SK-N-SH (cell line): ENCODE measurements around the gene C19orf67. TPM values are rescaled to one million over a fixed set of nuclear protein-coding genes. Genes with fewer than 3 reads are reported as not detected.

Experiments
- CTCF ChIA-PET: fragments of 300-600, 350-600 bp; formaldehyde crosslinking; extraction: SDS; loops from one replicate; lab custom pipeline; 2021; lab: Yijun Ruan, JAX
- POLR2A ChIA-PET: fragments of 350-600 bp; sonication (Branson Sonifier 250); formaldehyde crosslinking; extraction: SDS; loops from one replicate; lab custom pipeline; 2020; ENCODE audit warnings: antibody characterized with exemption, inconsistent platforms; lab: Yijun Ruan, JAX
- DNase-seq: peaks from one replicate; pipeline ENCODE4 v3.0.0; 2012
- H2AFZ ChIP-seq: fragments of 200-600 bp; sonication (generic); 2 replicates; pipeline ENCODE4 v1.8.1; 2016; ENCODE audit warnings: antibody characterized with exemption, mild to moderate bottlenecking, low read depth
- H3F3A ChIP-seq: fragments of 200-600 bp; sonication (generic); replicated peaks from 2 replicates; pipeline ENCODE3; 2016; ENCODE audit warnings: antibody characterized with exemption, mild to moderate bottlenecking; ENCODE audit not compliant: insufficient read depth
- H3K27ac ChIP-seq, 2 experiments: fragments of 200-500 bp in 1 of 2; fragments of 200-600 bp in 1 of 2; sonication (Bioruptor generic) in 1 of 2; sonication (generic), shearing (Covaris generic) in 1 of 2; 2 replicates each; pipeline versions ENCODE4 v1.5.1 to v1.6.1; 2014 to 2016; ENCODE audit warnings: low read depth in 2 of 2, inconsistent platforms in 1 of 2, low read length in 1 of 2, mild to moderate bottlenecking in 1 of 2, mixed read lengths in 1 of 2
- H3K27me3 ChIP-seq: fragments of 200-600 bp; sonication (generic), shearing (Covaris generic); 2 replicates; pipeline ENCODE4 v1.6.1; 2016; ENCODE audit warnings: mixed run types; ENCODE audit not compliant: insufficient read depth
- H3K36me3 ChIP-seq, 2 experiments: fragments of 200-500 bp in 1 of 2; fragments of 200-600 bp in 1 of 2; sonication (Bioruptor generic) in 1 of 2; sonication (generic) in 1 of 2; replicated peaks in 1 of 2; 2 replicates each; pipeline versions ENCODE3 to v1.5.1; 2014 to 2016; ENCODE audit warnings: low read length in 1 of 2, mild to moderate bottlenecking in 1 of 2; ENCODE audit not compliant: insufficient read depth in 2 of 2, control insufficient read depth in 1 of 2
- H3K4me1 ChIP-seq, 2 experiments: fragments of 200-500 bp in 1 of 2; fragments of 200-600 bp in 1 of 2; sonication (Bioruptor generic) in 1 of 2; sonication (generic), shearing (Covaris generic) in 1 of 2; 2 replicates each; pipeline versions ENCODE4 v1.5.1 to v1.6.1; 2014 to 2016; ENCODE audit warnings: low read depth in 1 of 2, low read length in 1 of 2, mixed run types in 1 of 2; ENCODE audit not compliant: insufficient read depth in 2 of 2, control insufficient read depth in 1 of 2
- H3K4me2 ChIP-seq: fragments of 200-600 bp; sonication (generic), shearing (Covaris generic); 2 replicates; pipeline ENCODE4 v1.6.1; 2017; ENCODE audit warnings: mixed run types
- H3K4me3 ChIP-seq, 2 experiments: fragments of 200-500 bp in 1 of 2; fragments of 200-600 bp in 1 of 2; sonication (Bioruptor generic) in 1 of 2; sonication (generic), shearing (Covaris generic) in 1 of 2; 2 replicates each; pipeline versions ENCODE4 v1.5.1 to v1.8.1; 2014 to 2016; ENCODE audit warnings: low read depth in 2 of 2, inconsistent platforms in 1 of 2, low read length in 1 of 2, mild to moderate bottlenecking in 1 of 2, mixed read lengths in 1 of 2, moderate library complexity in 1 of 2
- H3K79me2 ChIP-seq: fragments of 200-600 bp; sonication (generic); 2 replicates; pipeline ENCODE4 v1.8.1; 2017; ENCODE audit warnings: mild to moderate bottlenecking; ENCODE audit not compliant: insufficient read depth
- H3K9ac ChIP-seq: fragments of 200-600 bp; sonication (generic); 2 replicates; pipeline ENCODE4 v1.6.1; 2017; ENCODE audit warnings: mixed run types
- H3K9me2 ChIP-seq: fragments of 200-600 bp; sonication (generic); 2 replicates; pipeline ENCODE4 v1.6.1; 2017; ENCODE audit warnings: mixed run types
- H3K9me3 ChIP-seq: fragments of 200-600 bp; sonication (generic); 2 replicates; pipeline ENCODE4 v1.6.1; 2017; ENCODE audit warnings: mixed run types, mild to moderate bottlenecking, moderate library complexity
- H4K20me1 ChIP-seq: fragments of 200-600 bp; sonication (generic); 2 replicates; pipeline ENCODE4 v1.6.1; 2017; ENCODE audit warnings: mild to moderate bottlenecking, mixed run types; ENCODE audit not compliant: insufficient read depth
- EZH2phosphoT487 ChIP-seq: fragments of 200-600 bp; sonication (generic); IDR thresholded peaks from 2 replicates; pipeline ENCODE4 v1.6.1; 2017; ENCODE audit warnings: low read depth, mixed run types, mild to moderate bottlenecking, antibody characterized with exemption, moderate library complexity, borderline replicate concordance
- FOXJ3 ChIP-seq: sonication (generic); formaldehyde crosslinking; IDR thresholded peaks from 2 replicates; pipeline ENCODE4 v1.5.1; 2020; ENCODE audit warnings: mild to moderate bottlenecking, missing genetic modification reagents
- GABPA ChIP-seq: IDR thresholded peaks from 2 replicates; pipeline ENCODE4 v1.4.0; 2012; ENCODE audit warnings: low read depth, mild to moderate bottlenecking
- GATA2 ChIP-seq: sonication (generic); formaldehyde crosslinking; IDR thresholded peaks from 2 replicates; pipeline ENCODE4 v1.5.0; 2020; ENCODE audit warnings: mild to moderate bottlenecking, missing genetic modification reagents
- MEF2A ChIP-seq: IDR thresholded peaks from 2 replicates; pipeline ENCODE4 v1.4.0; 2012; ENCODE audit warnings: low read depth, borderline replicate concordance
- POLR2AphosphoS5 ChIP-seq: IDR thresholded peaks from 2 replicates; pipeline ENCODE4 v1.6.1; 2012; ENCODE audit warnings: low read depth, low read length
- RAD21 ChIP-seq: IDR thresholded peaks from 2 replicates; pipeline ENCODE4 v1.6.1; 2012; ENCODE audit warnings: mild to moderate bottlenecking, low read length
- RFX5 ChIP-seq: IDR thresholded peaks from 2 replicates; pipeline ENCODE4 v1.6.1; 2012; ENCODE audit warnings: mild to moderate bottlenecking, improper control_type of control experiment, low read length
- SMC3 ChIP-seq: IDR thresholded peaks from 2 replicates; pipeline ENCODE4 v1.6.1; 2012; ENCODE audit warnings: low read depth, low read length, improper control_type of control experiment
- TAF1 ChIP-seq: IDR thresholded peaks from 2 replicates; pipeline ENCODE4 v1.6.1; 2012; ENCODE audit warnings: low read depth, mild to moderate bottlenecking, low read length, moderate library complexity, borderline replicate concordance
- TEAD4 ChIP-seq: IDR thresholded peaks from 2 replicates; pipeline ENCODE4 v1.4.0; 2012; ENCODE audit warnings: mild to moderate bottlenecking, borderline replicate concordance; ENCODE audit not compliant: insufficient read depth
- WGBS: methylation state at CpG from one replicate; pipeline ENCODE4 v1.1.6; 2017; ENCODE audit warnings: low lambda C conversion rate; 5-methylcytosine and 5-hydroxymethylcytosine counted together
- polyA plus RNA-seq, 3 experiments: library from polyadenylated mRNA; depleted of rRNA; stranded (reverse); fragments of >200 nt; gene quantifications; 2 replicates each; pipeline ENCODE4 v1.2.3, GENCODE V29; 2012
- TF ChIP-seq, protein P1 (sequence below): fragments of 200-600 bp; sonication (generic); IDR thresholded peaks from 2 replicates; pipeline ENCODE4 v1.6.1; 2017; ENCODE audit warnings: antibody characterized with exemption, mild to moderate bottlenecking, moderate library complexity
- TF ChIP-seq, protein P2 (sequence below): IDR thresholded peaks from 2 replicates; pipeline ENCODE4 v1.4.0; 2012; ENCODE audit warnings: low read depth, borderline replicate concordance

The C19orf67 gene
- polyA plus RNA-seq, 1 of the 3 experiments (the other 2 are of a cell fraction) = not detected

- no peak for DNase-seq
- no peak overlapping the region for H3K27ac ChIP-seq
- peaks cover 0 to 14% of the 10 kb centered on the region in 2 experiments; a peak in 1 of 4 replicates for H3K4me1 ChIP-seq
- ChIA-PET CTCF (interaction anchor here (0.6 to 6.7 kb wide), 16 partner anchors 11 to 410 kb away, joined by 3 to 146 read pairs (median 6); partner anchors contain the start of genes ASF1B, C19orf67, IL27RA and NANOS3), POLR2A (interaction anchor here (1.0 kb wide), 1 partner anchor 64 kb away, joined by 3 read pairs; the partner anchor contains the start of gene RFX1)
- no peaks in the 10 kb centered on the region for H3K36me3 ChIP-seq
- H3K27me3 ChIP-seq = no peaks in the 10 kb centered on the region
- no peaks in the 10 kb centered on the region for H3K9me2 ChIP-seq
- no peak overlapping the region for H3K4me2 ChIP-seq
- no peaks in the 10 kb centered on the region for H3K79me2 ChIP-seq
- H4K20me1 ChIP-seq = no peaks in the 10 kb centered on the region
- H3K4me3 ChIP-seq = no peak overlapping the region
- no peaks in the 10 kb centered on the region for H3K9me3 ChIP-seq
- TF ChIP-seq TAF1 = no peak
- no peak for TF ChIP-seq FOXJ3 (CRISPR knock-in tag)
- TF ChIP-seq GABPA = no peak
- TF ChIP-seq, protein P1, sequence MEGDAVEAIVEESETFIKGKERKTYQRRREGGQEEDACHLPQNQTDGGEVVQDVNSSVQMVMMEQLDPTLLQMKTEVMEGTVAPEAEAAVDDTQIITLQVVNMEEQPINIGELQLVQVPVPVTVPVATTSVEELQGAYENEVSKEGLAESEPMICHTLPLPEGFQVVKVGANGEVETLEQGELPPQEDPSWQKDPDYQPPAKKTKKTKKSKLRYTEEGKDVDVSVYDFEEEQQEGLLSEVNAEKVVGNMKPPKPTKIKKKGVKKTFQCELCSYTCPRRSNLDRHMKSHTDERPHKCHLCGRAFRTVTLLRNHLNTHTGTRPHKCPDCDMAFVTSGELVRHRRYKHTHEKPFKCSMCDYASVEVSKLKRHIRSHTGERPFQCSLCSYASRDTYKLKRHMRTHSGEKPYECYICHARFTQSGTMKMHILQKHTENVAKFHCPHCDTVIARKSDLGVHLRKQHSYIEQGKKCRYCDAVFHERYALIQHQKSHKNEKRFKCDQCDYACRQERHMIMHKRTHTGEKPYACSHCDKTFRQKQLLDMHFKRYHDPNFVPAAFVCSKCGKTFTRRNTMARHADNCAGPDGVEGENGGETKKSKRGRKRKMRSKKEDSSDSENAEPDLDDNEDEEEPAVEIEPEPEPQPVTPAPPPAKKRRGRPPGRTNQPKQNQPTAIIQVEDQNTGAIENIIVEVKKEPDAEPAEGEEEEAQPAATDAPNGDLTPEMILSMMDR = no peak
- no peak overlapping the region for H2AFZ ChIP-seq
- 95% methylated on average over 32 of the region's 43 CpGs for WGBS
- H3K9ac ChIP-seq = no peak overlapping the region
- no peaks in the 10 kb centered on the region for H3F3A ChIP-seq
Observed at GRCh38 chr19:14070268-14071050, 15.1 kb downstream of the C19orf67 start.

GRCh38 chr19:14066134-14066533 lies 19.4 kb downstream of the C19orf67 start:
- no peak overlapping the region for H3K4me3 ChIP-seq
- no peak overlapping the region for H2AFZ ChIP-seq
- DNase-seq = no peak
- H3K79me2 ChIP-seq = no peaks in the 10 kb centered on the region
- no peaks in the 10 kb centered on the region for H3K27me3 ChIP-seq
- no peaks in the 10 kb centered on the region for H3K9me3 ChIP-seq
- no peaks in the 10 kb centered on the region for H3K9me2 ChIP-seq
- no peak overlapping the region for H3K27ac ChIP-seq
- no peaks in the 10 kb centered on the region for H4K20me1 ChIP-seq
- TF ChIP-seq TEAD4 (no peak), EZH2phosphoT487 (no peak), SMC3 (no peak), TAF1 (no peak), RAD21 (no peak), RFX5 (no peak), GATA2 (CRISPR knock-in tag) (no peak), POLR2AphosphoS5 (no peak), MEF2A (no peak)
- TF ChIP-seq, protein P2, sequence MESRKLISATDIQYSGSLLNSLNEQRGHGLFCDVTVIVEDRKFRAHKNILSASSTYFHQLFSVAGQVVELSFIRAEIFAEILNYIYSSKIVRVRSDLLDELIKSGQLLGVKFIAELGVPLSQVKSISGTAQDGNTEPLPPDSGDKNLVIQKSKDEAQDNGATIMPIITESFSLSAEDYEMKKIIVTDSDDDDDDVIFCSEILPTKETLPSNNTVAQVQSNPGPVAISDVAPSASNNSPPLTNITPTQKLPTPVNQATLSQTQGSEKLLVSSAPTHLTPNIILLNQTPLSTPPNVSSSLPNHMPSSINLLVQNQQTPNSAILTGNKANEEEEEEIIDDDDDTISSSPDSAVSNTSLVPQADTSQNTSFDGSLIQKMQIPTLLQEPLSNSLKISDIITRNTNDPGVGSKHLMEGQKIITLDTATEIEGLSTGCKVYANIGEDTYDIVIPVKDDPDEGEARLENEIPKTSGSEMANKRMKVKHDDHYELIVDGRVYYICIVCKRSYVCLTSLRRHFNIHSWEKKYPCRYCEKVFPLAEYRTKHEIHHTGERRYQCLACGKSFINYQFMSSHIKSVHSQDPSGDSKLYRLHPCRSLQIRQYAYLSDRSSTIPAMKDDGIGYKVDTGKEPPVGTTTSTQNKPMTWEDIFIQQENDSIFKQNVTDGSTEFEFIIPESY = no peak
- H3K4me2 ChIP-seq = no peak overlapping the region
- no peaks in the 10 kb centered on the region for H3F3A ChIP-seq
- no peaks in the 10 kb centered on the region for H3K4me1 ChIP-seq
- WGBS = 17% methylated on average over 2 of the region's 2 CpGs
- H3K9ac ChIP-seq = no peak overlapping the region
- CTCF ChIA-PET = interaction anchor here (1.1 kb wide), 1 partner anchor 9 kb away, joined by 3 read pairs; no protein-coding TSS in a partner anchor
- H3K36me3 ChIP-seq = no peaks in the 10 kb centered on the region
- POLR2A ChIA-PET = interaction anchor here (0.7 kb wide), 1 partner anchor 102 kb away, joined by 4 read pairs; no protein-coding TSS in a partner anchor
